Activated CD8-positive, alpha-beta T cell treated with anti-CD3 and anti-CD28 coated beads for 36 hours (primary cell): ENCODE measurements around the gene PTRH1. TPM values are rescaled to one million over a fixed set of nuclear protein-coding genes. Genes with fewer than 3 reads are reported as not detected.

Experiments
- ATAC-seq: fragments of 200-7000 bp; cut with Tn5 transposase; one replicate; pipeline ENCODE4 v1.10.0; 2021; ENCODE audit warnings: mild to moderate bottlenecking, moderate library complexity
- CTCF ChIA-PET: fragments of 350-600 bp; sonication (Branson Sonifier 250); formaldehyde crosslinking; loops from one replicate; lab custom pipeline; 2021; ENCODE audit warnings: antibody characterized with exemption; lab: Charles Lee
- POLR2A ChIA-PET: fragments of 350-600 bp; sonication (Branson Sonifier 250); formaldehyde crosslinking; loops from one replicate; lab custom pipeline; 2021; ENCODE audit warnings: antibody characterized with exemption; lab: Charles Lee
- DNase-seq: peaks from one replicate; pipeline ENCODE4 v3.0.0-alpha.2; 2020
- H3K27ac Mint-ChIP-seq: one replicate; pipeline ENCODE4 v1.8.0; 2021; ENCODE audit warnings: mild to moderate bottlenecking, mixed read lengths
- H3K27me3 Mint-ChIP-seq: one replicate; pipeline ENCODE4 v1.8.0; 2021; ENCODE audit warnings: mixed read lengths
- H3K36me3 Mint-ChIP-seq: one replicate; pipeline ENCODE4 v1.8.0; 2021; ENCODE audit warnings: low read depth, mixed read lengths
- H3K4me1 Mint-ChIP-seq: one replicate; pipeline ENCODE4 v1.8.0; 2021; ENCODE audit warnings: low read depth, mixed read lengths
- H3K4me3 Mint-ChIP-seq: one replicate; pipeline ENCODE4 v1.8.0; 2021; ENCODE audit warnings: mild to moderate bottlenecking, moderate library complexity, mixed read lengths
- H3K9me3 Mint-ChIP-seq: one replicate; pipeline ENCODE4 v1.8.0; 2021; ENCODE audit warnings: mixed read lengths
- CTCF ChIP-seq: fragments of 200-600 bp; IDR thresholded peaks from one replicate; pipeline ENCODE4 v1.8.0; 2022; ENCODE audit warnings: antibody characterized with exemption, mild to moderate bottlenecking
- intact Hi-C: fragments of 100-400 bp; cut with micrococcal nuclease; formaldehyde crosslinking; loops from one replicate; pipeline ENCODE4 v1.10.0; 2022
- total RNA-seq, 2 experiments: library from RNA; stranded (reverse); gene quantifications; one replicate each; pipeline ENCODE4 v1.2.3, GENCODE V29; 2021

Gene PTRH1
- total RNA-seq, 2 experiments from 2014 or later, result 15.9 to 16.0 TPM

- Mint-ChIP-seq H3K9me3 (peaks cover 2% of the 10 kb centered on the region), H3K36me3 (peaks cover 2% of the 10 kb centered on the region), H3K27ac (no peak overlapping the region), H3K4me1 (peaks cover 24% of the 10 kb centered on the region), H3K4me3 (no peak overlapping the region), H3K27me3 (no peaks in the 10 kb centered on the region)
- CTCF ChIA-PET, result interaction anchor here (1.3 kb wide), 1 partner anchor 26 kb away, joined by 4 read pairs; the partner anchor contains the start of gene TOR2A
- intact Hi-C loops, result no loop called here
- POLR2A ChIA-PET, result interaction anchor here (1.4 kb wide), 1 partner anchor 15 kb away, joined by 4 read pairs; no protein-coding TSS in a partner anchor
- ATAC-seq (no peak), DNase-seq (no peak)
- TF ChIP-seq CTCF, result no peak
These were observed 6.4 kb downstream of the PTRH1 start for GRCh38 chr9:127708952-127709587.

- H3K4me1 Mint-ChIP-seq, result peaks cover 21% of the 10 kb centered on the region
- ChIA-PET CTCF (interaction anchor here (1.0 kb wide), 1 partner anchor 162 kb away, joined by 3 read pairs; no protein-coding TSS in a partner anchor), POLR2A (no interaction called here)
- H3K27ac Mint-ChIP-seq, result no peak overlapping the region
- no peak for TF ChIP-seq CTCF
- peaks cover 2% of the 10 kb centered on the region for H3K9me3 Mint-ChIP-seq
- ATAC-seq (peak; percentile 86), DNase-seq (peak; percentile 66)
- no peaks in the 10 kb centered on the region for H3K27me3 Mint-ChIP-seq
- no peak overlapping the region for H3K4me3 Mint-ChIP-seq
- peaks cover 2% of the 10 kb centered on the region for H3K36me3 Mint-ChIP-seq
- intact Hi-C loops, result no loop called here
These were observed 7.7 kb downstream of the PTRH1 start for GRCh38 chr9:127707766-127708165.

- CTCF ChIA-PET, result interaction anchor here (1.0 kb wide), 2 partner anchors 28 to 162 kb away, joined by 3 to 4 read pairs; partner anchors contain the start of gene TOR2A
These were observed 8.6 kb downstream of the PTRH1 start, which contains the start of gene CFAP157 for GRCh38 chr9:127706836-127707241. Gene CFAP157, plus strand, starts transcription at chr9:127706988. Its CDS starts 44 bp downstream, at chr9:127707032.

GRCh38 chr9:127705577-127706379, 9.7 kb downstream of the PTRH1 start:
- Mint-ChIP-seq H3K9me3 (peaks cover 2% of the 10 kb centered on the region), H3K36me3 (peaks cover 2% of the 10 kb centered on the region), H3K27me3 (no peaks in the 10 kb centered on the region), H3K27ac (no peak overlapping the region), H3K4me1 (peaks cover 11% of the 10 kb centered on the region), H3K4me3 (no peak overlapping the region)
- TF ChIP-seq CTCF, result no peak
- DNase-seq, result no peak
- ATAC-seq, result no peak
- intact Hi-C loops, result no loop called here
- ChIA-PET CTCF (interaction anchor here (0.9 to 2.7 kb wide), 3 partner anchors 29 to 164 kb away, joined by 3 to 12 read pairs (median 7); partner anchors contain the start of gene TOR2A), POLR2A (interaction anchor here (3.4 kb wide), 1 partner anchor 9 kb away, joined by 26 read pairs; the partner anchor contains the start of genes PTRH1 and TTC16)

More at GRCh38 chr9:127706836-127707241, 8.6 kb downstream of the PTRH1 start, which contains the start of gene CFAP157:
- peaks cover 21% of the 10 kb centered on the region for H3K4me1 Mint-ChIP-seq
- peaks cover 2% of the 10 kb centered on the region for H3K9me3 Mint-ChIP-seq
- peaks cover 2% of the 10 kb centered on the region for H3K36me3 Mint-ChIP-seq
- H3K27me3 Mint-ChIP-seq, result no peaks in the 10 kb centered on the region
- TF ChIP-seq CTCF, result no peak
- POLR2A ChIA-PET, result no interaction called here
- H3K27ac Mint-ChIP-seq, result no peak within 1 kb of the TSS
- H3K4me3 Mint-ChIP-seq, result no peak within 1 kb of the TSS
- intact Hi-C loops, result no loop called here
- ATAC-seq (no peak), DNase-seq (no peak)
